ENCODE measurements around the gene PDE9A.

- TF ChIP-seq, protein P1, sequence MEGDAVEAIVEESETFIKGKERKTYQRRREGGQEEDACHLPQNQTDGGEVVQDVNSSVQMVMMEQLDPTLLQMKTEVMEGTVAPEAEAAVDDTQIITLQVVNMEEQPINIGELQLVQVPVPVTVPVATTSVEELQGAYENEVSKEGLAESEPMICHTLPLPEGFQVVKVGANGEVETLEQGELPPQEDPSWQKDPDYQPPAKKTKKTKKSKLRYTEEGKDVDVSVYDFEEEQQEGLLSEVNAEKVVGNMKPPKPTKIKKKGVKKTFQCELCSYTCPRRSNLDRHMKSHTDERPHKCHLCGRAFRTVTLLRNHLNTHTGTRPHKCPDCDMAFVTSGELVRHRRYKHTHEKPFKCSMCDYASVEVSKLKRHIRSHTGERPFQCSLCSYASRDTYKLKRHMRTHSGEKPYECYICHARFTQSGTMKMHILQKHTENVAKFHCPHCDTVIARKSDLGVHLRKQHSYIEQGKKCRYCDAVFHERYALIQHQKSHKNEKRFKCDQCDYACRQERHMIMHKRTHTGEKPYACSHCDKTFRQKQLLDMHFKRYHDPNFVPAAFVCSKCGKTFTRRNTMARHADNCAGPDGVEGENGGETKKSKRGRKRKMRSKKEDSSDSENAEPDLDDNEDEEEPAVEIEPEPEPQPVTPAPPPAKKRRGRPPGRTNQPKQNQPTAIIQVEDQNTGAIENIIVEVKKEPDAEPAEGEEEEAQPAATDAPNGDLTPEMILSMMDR (IDR thresholded peaks at IDR 0.05), result no peak
- no peak for TF ChIP-seq POLR2A (IDR thresholded peaks at IDR 0.05)
These were observed 161.8 kb downstream of the PDE9A start for GRCh38 chr21:42815217-42815616.
